Upper lobe of right lung (tissue), 1 donor: Measurements from ENCODE around the gene CYS1. TPM values are rescaled to one million over a fixed set of nuclear protein-coding genes. Genes with fewer than 3 reads are reported as not detected.

ENCODE experiments used
- ATAC-seq: fragments of 200-7000 bp; cut with Tn5 transposase; one replicate; pipeline ENCODE4 v1.9.1; 2020; ENCODE audit warnings: mild to moderate bottlenecking, moderate library complexity
- DNase-seq: peaks from one replicate; pipeline ENCODE4 v3.0.0-alpha.2; 2020
- H3K27ac ChIP-seq: fragments of 200-600 bp; one replicate; pipeline ENCODE4 v1.8.0; 2022
- H3K27me3 ChIP-seq: fragments of 200-600 bp; one replicate; pipeline ENCODE4 v1.8.0; 2022; ENCODE audit warnings: mild to moderate bottlenecking
- H3K36me3 ChIP-seq: fragments of 200-600 bp; one replicate; pipeline ENCODE4 v1.8.0; 2022
- H3K4me1 ChIP-seq: fragments of 200-600 bp; one replicate; pipeline ENCODE4 v1.8.0; 2022
- H3K4me3 ChIP-seq: fragments of 200-600 bp; one replicate; pipeline ENCODE4 v1.8.0; 2022; ENCODE audit warnings: mild to moderate bottlenecking
- H3K9me3 ChIP-seq: fragments of 200-600 bp; one replicate; pipeline ENCODE4 v1.8.0; 2022
- CTCF ChIP-seq: fragments of 200-600 bp; IDR thresholded peaks from one replicate; pipeline ENCODE4 v1.8.0; 2022; ENCODE audit warnings: antibody characterized with exemption
- intact Hi-C: fragments of 100-400 bp; cut with DNase I; formaldehyde crosslinking; loops from one replicate; pipeline ENCODE4 v1.11.0; 2022
- total RNA-seq: library from RNA; stranded (reverse); fragmentation: NEBNext Ultra II Directional; extraction: Animal tissue kit (Norgen Biotek cat#: 25700); gene quantifications from one replicate; pipeline ENCODE4 v1.2.1, GENCODE V29; 2021
- donor health status: DM: no; HTN: yes; CAD: no; lungs with severe emphysema.

Gene CYS1
- total RNA-seq, 1 donor from 2014 or later, result 4.5 TPM

GRCh38 chr2:10052216-10052615 is 28.0 kb downstream of the CYS1 start:
- no peaks in the 10 kb centered on the region for H3K9me3 ChIP-seq
- H3K4me3 ChIP-seq, result no peak overlapping the region
- no peaks in the 10 kb centered on the region for H3K27me3 ChIP-seq
- no peak for DNase-seq
- H3K4me1 ChIP-seq, result peaks cover 24% of the 10 kb centered on the region
- ATAC-seq, result no peak
- no peak for TF ChIP-seq CTCF
- intact Hi-C loops, result no loop called here
- peaks cover 82% of the 10 kb centered on the region for H3K36me3 ChIP-seq
- H3K27ac ChIP-seq, result no peak overlapping the region

DNA sequence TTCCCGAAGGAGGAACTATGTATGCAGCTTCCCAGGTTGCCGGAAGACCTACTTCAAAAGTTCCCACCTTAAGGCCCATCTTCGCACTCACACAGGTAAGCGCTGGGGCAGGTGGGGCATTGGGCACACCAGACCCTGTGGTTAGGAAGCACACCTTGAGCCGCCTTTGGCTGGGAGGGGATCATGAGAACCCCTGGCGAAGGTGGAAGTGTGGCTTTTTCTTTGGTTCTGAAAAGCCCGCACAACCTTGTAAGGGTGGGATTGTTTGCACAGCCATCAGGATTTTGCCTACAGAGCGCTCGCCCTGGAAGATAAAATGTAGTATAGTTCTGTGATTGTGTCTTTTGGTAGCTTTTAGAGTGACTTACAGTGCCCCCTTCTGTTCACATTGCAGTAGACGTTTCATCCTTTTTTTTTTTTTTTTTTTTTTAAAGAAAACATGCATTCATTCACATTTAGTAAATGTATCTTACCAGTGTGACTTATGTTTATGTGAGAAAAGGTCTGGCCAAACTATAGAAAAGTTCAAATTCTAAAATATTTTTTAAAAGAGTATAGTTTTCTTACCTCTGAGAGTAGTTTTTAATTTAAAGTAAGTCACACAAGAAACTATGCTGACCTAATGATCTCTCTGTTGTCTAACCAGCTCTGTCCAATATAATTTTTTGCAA is 31.6 kb downstream of the CYS1 start:
- DNase-seq (no peak), ATAC-seq (no peak)
- intact Hi-C loops, result loop anchor here (5.0 to 10.0 kb wide), 2 partner anchors 64 to 236 kb away; no protein-coding TSS in a partner anchor
- no peaks in the 10 kb centered on the region for H3K27me3 ChIP-seq
- H3K27ac ChIP-seq, result no peak overlapping the region
- peak; percentile 70 for TF ChIP-seq CTCF
- no peak overlapping the region for H3K4me3 ChIP-seq
- no peaks in the 10 kb centered on the region for H3K9me3 ChIP-seq
- peaks cover 74% of the 10 kb centered on the region for H3K36me3 ChIP-seq
- peaks cover 25% of the 10 kb centered on the region for H3K4me1 ChIP-seq

- no peaks in the 10 kb centered on the region for H3K27me3 ChIP-seq
- DNase-seq, result no peak
- intact Hi-C loops, result loop anchor here (5.0 to 10.0 kb wide), 2 partner anchors 63 to 236 kb away; no protein-coding TSS in a partner anchor
- H3K9me3 ChIP-seq, result no peaks in the 10 kb centered on the region
- TF ChIP-seq CTCF, result no peak
- ATAC-seq, result no peak
- H3K36me3 ChIP-seq, result peaks cover 66% of the 10 kb centered on the region
- no peak overlapping the region for H3K4me3 ChIP-seq
- H3K4me1 ChIP-seq, result peaks cover 25% of the 10 kb centered on the region
- no peak overlapping the region for H3K27ac ChIP-seq
Observed at GRCh38 chr2:10047616-10048500, 32.4 kb downstream of the CYS1 start.

DNA sequence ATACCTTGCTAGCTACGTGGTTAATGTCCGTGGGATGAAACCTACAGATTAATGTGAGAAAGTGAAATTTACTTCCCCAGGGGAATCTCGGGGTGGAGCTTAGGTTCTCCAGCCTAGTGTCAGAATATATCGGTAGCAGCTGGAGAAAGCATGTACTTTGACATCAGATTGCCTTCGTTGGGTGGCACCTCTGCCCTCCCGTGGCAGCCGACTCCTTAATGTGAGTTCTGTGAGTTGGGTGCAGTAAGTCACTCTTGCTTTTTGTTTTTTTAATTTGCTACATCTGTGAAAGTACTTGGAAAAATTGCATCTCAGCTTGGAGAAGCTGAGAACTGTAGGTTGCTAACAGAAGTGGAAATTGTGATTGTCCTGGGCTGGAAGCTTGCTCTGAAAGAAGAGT is 33.3 kb downstream of the CYS1 start:
- H3K27ac ChIP-seq, result no peak overlapping the region
- no peaks in the 10 kb centered on the region for H3K9me3 ChIP-seq
- TF ChIP-seq CTCF, result no peak
- no peak for ATAC-seq
- no peak for DNase-seq
- peaks cover 29% of the 10 kb centered on the region for H3K4me1 ChIP-seq
- intact Hi-C loops, result loop anchor here (5.0 to 10.0 kb wide), 2 partner anchors 62 to 235 kb away; no protein-coding TSS in a partner anchor
- H3K4me3 ChIP-seq, result no peak overlapping the region
- no peaks in the 10 kb centered on the region for H3K27me3 ChIP-seq
- H3K36me3 ChIP-seq, result peaks cover 57% of the 10 kb centered on the region

DNA sequence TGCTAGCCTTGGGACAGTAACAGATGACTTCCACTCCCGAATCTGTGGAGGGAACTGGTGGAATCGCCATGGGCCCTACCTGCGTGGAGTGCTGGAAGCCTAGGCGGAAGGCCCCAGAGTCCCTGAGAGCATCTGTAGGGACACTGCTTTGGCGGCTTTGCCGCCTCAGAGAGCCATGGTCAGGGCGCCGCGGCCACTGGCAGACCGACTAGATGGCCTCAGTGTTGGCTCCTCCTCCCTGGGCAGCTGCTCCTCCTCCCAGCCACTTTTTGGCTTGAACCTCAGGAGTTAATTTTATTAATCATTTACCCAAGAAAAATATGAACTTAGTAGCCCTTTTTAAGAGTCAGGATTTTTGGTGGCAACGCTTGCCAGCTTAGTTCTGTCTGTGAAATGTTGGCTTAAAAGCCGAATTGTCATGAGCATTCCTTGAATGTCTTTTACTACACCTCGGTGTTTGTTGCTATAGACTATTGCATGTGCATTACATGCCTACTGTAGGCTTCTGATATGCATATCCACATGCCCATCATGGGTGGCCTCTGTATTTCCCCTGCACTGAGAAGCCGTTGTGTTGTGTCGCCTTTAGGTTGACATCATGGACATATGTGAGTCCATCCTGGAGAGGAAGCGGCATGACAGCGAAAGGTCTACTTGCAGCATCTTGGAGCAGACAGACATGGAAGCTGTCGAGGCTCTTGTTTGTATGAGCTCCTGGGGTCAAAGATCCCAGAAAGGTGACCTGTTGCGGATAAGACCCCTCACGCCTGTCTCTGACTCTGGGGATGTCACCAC is 34.5 kb downstream of the CYS1 start:
- intact Hi-C loops, result loop anchor here (5.0 to 10.0 kb wide), 2 partner anchors 61 to 233 kb away; no protein-coding TSS in a partner anchor
- Histone ChIP-seq H3K27ac (no peak overlapping the region), H3K9me3 (no peaks in the 10 kb centered on the region), H3K36me3 (peaks cover 45% of the 10 kb centered on the region), H3K27me3 (no peaks in the 10 kb centered on the region), H3K4me3 (peak overlapping the region; percentile 66), H3K4me1 (peaks cover 38% of the 10 kb centered on the region)
- DNase-seq, result peak; percentile 67
- no peak for ATAC-seq
- TF ChIP-seq CTCF, result no peak
